Tibial nerve (tissue), 4 donors: ENCODE results near the gene NUTM2B. TPM values are rescaled to one million over a fixed set of nuclear protein-coding genes. Genes with fewer than 3 reads are reported as not detected.
"Not testable (repeated sequence)": the region's sequence is repeated elsewhere in the genome, so short reads cannot be mapped to it uniquely, and the experiment has no call there.

Experiments
- DNase-seq, 2 donors: peaks; one replicate each; pipeline ENCODE4 v3.0.0-alpha.2; 2019; ENCODE audit warnings: low spot score in 2 of 2
- H3K27ac ChIP-seq, 4 donors: fragments of 200-600 bp; sonication (generic) in 3 of 4; one replicate each; pipeline ENCODE4 v1.5.1; 2017 to 2019; ENCODE audit warnings: mild to moderate bottlenecking in 1 of 4
- H3K27me3 ChIP-seq, 2 donors: fragments of 200-600 bp; sonication (generic) in 1 of 2; one replicate each; pipeline versions ENCODE4 v1.5.1 to v1.6.0; 2017 to 2019
- H3K36me3 ChIP-seq, 3 donors: fragments of 200-600 bp; sonication (generic); one replicate each; pipeline ENCODE4 v1.5.1; 2018 to 2019
- H3K4me1 ChIP-seq, 4 donors: fragments of 200-600 bp; sonication (generic) in 3 of 4; one replicate each; pipeline ENCODE4 v1.5.1; 2017 to 2019
- H3K4me3 ChIP-seq, 4 donors: fragments of 200-600 bp; sonication (generic) in 3 of 4; one replicate each; pipeline ENCODE4 v1.5.1; 2017 to 2019; ENCODE audit warnings: mild to moderate bottlenecking in 1 of 4, moderate library complexity in 1 of 4
- H3K9me3 ChIP-seq, 4 donors: fragments of 200-600 bp; sonication (generic) in 3 of 4; one replicate each; pipeline ENCODE4 v1.5.1; 2017 to 2019
- WGBS, 2 donors: methylation state at CpG; one replicate each; pipeline ENCODE4 v1.1.5; 2018; 5-methylcytosine and 5-hydroxymethylcytosine counted together
- total RNA-seq, 4 donors: library from RNA; depleted of rRNA; stranded (reverse); fragments of >200 nt; gene quantifications; one replicate each; pipeline ENCODE4 v1.1.0, GENCODE V29; 2016

The NUTM2B gene
- total RNA-seq, 4 donors from 2014 or later = 0.21 to 2.8 (median 1.4) TPM; not detected in 1

DNA sequence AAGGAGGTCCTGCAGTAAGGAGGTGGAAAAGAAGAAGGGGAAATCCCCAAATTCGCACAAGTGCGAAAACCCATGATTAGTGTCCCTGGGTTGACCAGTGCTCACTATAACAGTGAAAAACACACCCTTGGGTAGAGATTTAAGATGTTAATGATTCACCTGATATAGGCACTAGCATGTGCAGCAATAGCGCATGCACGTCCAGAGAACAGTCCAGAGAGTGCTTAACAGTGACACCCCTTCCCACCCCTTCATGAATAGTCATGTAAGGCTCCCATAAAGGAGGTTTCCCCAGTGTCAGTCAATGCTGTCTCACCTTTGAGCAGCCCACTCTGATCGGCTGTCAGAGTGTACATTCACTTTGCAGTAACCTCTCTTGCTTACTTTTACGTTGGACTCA is 6.4 kb upstream of the NUTM2B start:
- H3K36me3 ChIP-seq, H3K4me1 ChIP-seq, H3K27me3 ChIP-seq, H3K27ac ChIP-seq, DNase-seq, H3K4me3 ChIP-seq, H3K9me3 ChIP-seq: not testable (repeated sequence)
- no CpG with 5 or more reads among the region's 6 CpGs for WGBS, 2 donors

DNA sequence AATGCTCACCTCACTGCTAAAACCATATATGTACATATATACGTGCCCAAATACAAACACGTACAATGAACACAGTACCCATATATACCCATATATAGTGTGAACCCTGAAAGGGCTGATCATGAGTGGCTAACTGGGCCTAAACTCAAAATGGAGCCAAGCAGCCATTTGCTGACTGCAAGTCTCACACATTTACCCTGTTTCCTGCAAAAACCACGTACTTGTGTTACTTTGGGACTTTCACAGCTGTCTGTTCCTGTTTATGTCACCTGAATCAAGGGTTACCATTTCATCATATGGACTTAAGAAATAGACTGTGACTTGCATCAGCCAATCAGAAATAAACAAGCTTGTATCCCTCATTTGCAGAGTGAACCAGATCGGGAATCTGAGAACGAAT is 5.9 kb upstream of the NUTM2B start:
- not testable (repeated sequence) for H3K9me3 ChIP-seq, H3K27me3 ChIP-seq, DNase-seq, H3K27ac ChIP-seq, H3K36me3 ChIP-seq, H3K4me3 ChIP-seq, H3K4me1 ChIP-seq
- WGBS, 2 donors = 47 to 74% methylated on average over 3 of the region's 5 CpGs

- not testable (repeated sequence) for DNase-seq, H3K27ac ChIP-seq, H3K9me3 ChIP-seq, H3K4me3 ChIP-seq, H3K27me3 ChIP-seq, H3K36me3 ChIP-seq, H3K4me1 ChIP-seq
- 89 to 91% methylated on average over 20 to 23 of the region's 37 CpGs for WGBS, 2 donors
These were observed 2.6 kb upstream of the NUTM2B start for GRCh38 chr10:79700381-79700944.

DNA sequence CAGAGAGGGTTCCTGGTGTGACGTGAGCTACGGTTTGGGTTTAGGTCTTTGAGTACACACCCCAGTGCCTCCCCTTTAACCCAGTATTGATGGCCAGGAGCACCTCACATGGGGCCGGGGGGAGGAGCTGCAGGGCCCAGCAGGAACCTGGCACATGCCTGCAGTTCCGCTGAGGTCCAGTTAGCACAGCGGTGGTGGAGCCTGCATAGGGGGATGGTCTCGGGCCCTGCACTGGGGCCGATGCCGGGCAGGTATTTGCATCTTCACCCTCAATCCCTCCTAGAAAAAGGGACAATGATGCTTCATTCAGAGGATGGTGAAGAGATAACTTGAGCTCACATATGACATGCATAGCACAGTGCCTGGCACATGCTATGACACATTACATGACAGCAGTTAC is 4.0 kb downstream of the NUTM2B start:
- H3K27ac ChIP-seq, DNase-seq, H3K27me3 ChIP-seq, H3K4me1 ChIP-seq, H3K9me3 ChIP-seq, H3K36me3 ChIP-seq, H3K4me3 ChIP-seq: not testable (repeated sequence)
- 97% methylated on average over 6 of the region's 8 CpGs; no CpG with 5 or more reads in 1 of the 2 donors for WGBS, 2 donors

DNA sequence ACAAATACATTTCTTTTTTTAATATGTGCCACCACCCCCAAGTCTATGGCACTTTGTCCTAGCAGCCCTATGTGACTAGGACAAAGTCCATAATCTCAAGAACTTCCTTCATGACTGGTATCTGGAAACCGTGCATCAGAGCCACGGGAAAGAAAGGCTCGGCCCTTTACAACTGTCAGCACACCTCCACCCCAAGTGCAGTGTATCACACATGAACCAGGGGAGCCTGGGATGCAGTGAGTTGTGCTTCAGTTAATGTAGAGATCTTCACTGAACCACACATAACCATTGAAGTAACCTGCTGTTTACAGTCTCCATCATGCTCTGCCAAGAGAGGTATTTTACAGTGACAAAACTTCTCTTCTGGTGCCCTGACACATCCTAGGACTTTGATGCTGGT is 11.9 kb downstream of the NUTM2B start:
- not testable (repeated sequence) for H3K27ac ChIP-seq, H3K27me3 ChIP-seq, H3K36me3 ChIP-seq, H3K9me3 ChIP-seq, DNase-seq, H3K4me3 ChIP-seq, H3K4me1 ChIP-seq
- 83% methylated on average over 3 of the region's 3 CpGs; no CpG with 5 or more reads in 1 of the 2 donors for WGBS, 2 donors

GRCh38 chr10:79716917-79717579 is 14.0 kb downstream of the NUTM2B start:
- H3K27me3 ChIP-seq = not testable (repeated sequence)
- 90 to 97% methylated on average over 3 to 4 of the region's 4 CpGs for WGBS, 2 donors

DNA sequence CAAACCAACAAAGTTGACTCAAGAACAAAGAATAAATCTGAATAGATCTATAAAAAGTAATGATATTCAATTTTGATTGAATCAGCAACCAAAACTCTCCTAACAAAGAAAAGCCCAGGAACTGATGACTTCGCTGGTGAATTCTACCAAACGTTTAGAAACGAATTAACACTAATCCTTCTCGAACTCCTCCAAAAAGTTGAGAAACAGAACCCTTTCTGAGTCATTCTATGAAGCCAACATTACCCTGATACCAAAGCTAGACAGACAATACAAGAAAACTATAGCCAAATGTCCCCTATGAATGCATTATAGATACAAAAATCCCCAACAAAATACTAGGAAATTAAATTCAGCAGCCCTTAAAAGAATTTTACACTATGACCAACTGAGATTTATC is 17.0 kb downstream of the NUTM2B start:
- not testable (repeated sequence) for H3K9me3 ChIP-seq, H3K4me1 ChIP-seq, DNase-seq, H3K27ac ChIP-seq, H3K27me3 ChIP-seq, H3K36me3 ChIP-seq, H3K4me3 ChIP-seq
- 100% methylated on average over 4 of the region's 4 CpGs; no CpG with 5 or more reads in 1 of the 2 donors for WGBS, 2 donors

More at GRCh38 chr10:79716917-79717579, 14.0 kb downstream of the NUTM2B start:
- not testable (repeated sequence) for H3K4me3 ChIP-seq, H3K27ac ChIP-seq, H3K36me3 ChIP-seq, H3K9me3 ChIP-seq, DNase-seq, H3K4me1 ChIP-seq

DNA sequence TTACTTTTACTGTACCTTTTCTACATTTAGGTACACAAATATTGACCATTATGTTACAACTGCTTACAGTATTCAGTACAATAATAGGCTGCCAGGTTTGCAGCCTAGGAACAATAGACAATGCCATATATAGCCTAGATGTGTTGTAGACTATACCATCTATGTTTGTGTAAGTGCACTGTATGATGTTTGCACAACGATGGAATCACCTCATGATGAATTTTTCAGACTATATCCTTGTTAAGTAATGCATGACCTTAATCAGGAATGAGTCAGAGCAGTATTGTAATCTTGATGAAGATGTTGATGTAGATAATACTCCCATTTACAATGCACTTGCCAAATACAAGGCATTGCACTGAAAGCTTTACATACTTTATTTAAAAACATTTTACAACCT is 23.6 kb downstream of the NUTM2B start:
- H3K9me3 ChIP-seq, H3K36me3 ChIP-seq, DNase-seq, H3K4me1 ChIP-seq, H3K27ac ChIP-seq, H3K27me3 ChIP-seq, H3K4me3 ChIP-seq: not testable (repeated sequence)
- WGBS, 2 donors = 88 to 93% methylated on average over 1 of the region's 1 CpG

DNA sequence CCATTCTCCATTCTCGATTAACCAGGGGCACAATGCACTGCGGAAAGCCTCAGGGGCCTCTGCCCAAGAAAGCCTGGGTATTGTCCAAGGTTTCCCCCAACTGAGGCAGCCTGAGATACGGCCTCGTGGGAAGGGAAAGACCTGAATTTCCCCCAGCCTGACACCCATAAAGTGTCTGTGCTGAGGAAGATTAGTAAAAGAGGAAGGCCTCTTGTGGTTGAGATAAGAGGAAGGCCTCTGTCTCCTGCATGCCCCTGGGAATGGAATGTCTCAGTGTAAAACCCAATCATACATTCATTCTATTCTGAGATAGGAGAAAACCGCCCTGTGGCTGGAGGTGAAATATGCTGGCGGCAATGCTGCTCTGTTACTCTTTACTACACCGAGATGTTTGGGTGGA is 41.8 kb downstream of the NUTM2B start:
- WGBS, 2 donors = 81 to 100% methylated on average over 4 to 7 of the region's 7 CpGs

GRCh38 chr10:79748510-79748909 is 45.5 kb downstream of the NUTM2B start:
- H3K36me3 ChIP-seq, H3K4me3 ChIP-seq, H3K9me3 ChIP-seq, DNase-seq, H3K27ac ChIP-seq, H3K4me1 ChIP-seq, H3K27me3 ChIP-seq: not testable (repeated sequence)
- WGBS, 2 donors = 60 to 88% methylated on average over 1 to 2 of the region's 2 CpGs

More for the DNA sequence above, 41.8 kb downstream of the NUTM2B start:
- H3K27me3 ChIP-seq, H3K9me3 ChIP-seq, DNase-seq, H3K27ac ChIP-seq, H3K4me1 ChIP-seq, H3K36me3 ChIP-seq, H3K4me3 ChIP-seq: not testable (repeated sequence)

- H3K4me3 ChIP-seq, H3K4me1 ChIP-seq, H3K27ac ChIP-seq, H3K36me3 ChIP-seq, H3K27me3 ChIP-seq, DNase-seq, H3K9me3 ChIP-seq: not testable (repeated sequence)
These were observed 50.6 kb downstream of the NUTM2B start for GRCh38 chr10:79753601-79754000.

DNA sequence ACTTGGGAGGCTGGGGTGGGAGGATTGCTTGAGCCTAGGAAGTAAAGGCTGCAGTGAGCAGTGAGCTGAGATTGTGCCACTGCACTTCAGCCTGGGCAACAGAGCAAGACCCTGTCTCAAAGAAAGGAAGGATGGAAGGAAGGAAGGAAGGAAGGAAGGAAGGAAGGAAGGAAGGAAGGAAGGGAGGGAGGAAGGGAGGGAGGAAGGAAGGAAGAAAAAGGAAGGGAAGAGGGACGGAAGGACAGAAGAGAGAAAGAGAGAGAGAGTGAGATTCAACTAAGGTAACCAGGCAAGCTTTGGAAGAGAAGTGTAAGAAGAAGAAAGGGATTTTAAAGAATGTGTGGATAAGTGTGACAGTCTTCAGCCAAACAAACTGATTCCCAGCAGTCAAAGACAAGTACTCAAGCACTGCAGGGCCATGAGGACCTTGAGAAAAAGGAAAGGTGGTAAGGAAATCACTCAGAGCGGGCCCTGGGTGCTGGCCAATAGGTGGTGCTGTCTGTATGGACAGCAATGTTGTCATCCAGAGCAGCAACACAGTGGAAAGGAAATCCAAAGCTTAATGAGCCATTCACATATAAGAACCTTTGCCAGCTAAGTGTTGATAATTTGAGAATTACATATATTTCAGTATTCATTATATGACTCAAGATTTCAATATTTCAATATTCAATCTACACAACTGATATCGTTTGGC is 55.4 kb downstream of the NUTM2B start:
- not testable (repeated sequence) for H3K4me3 ChIP-seq, H3K36me3 ChIP-seq, H3K4me1 ChIP-seq, H3K27me3 ChIP-seq, H3K27ac ChIP-seq, DNase-seq, H3K9me3 ChIP-seq
- WGBS, 2 donors = 67 to 83% methylated on average over 3 of the region's 3 CpGs
